Bronchus fibroblast of lung (primary cell): ENCODE data around the gene ATP1A2. TPM values are rescaled to one million over a fixed set of nuclear protein-coding genes. Genes with fewer than 3 reads are reported as not detected.

ENCODE experiments used
- total RNA-seq: library from RNA; depleted of rRNA; stranded (reverse); fragments of >200 nt; gene quantifications from 2 replicates; pipeline ENCODE4 v1.2.3, GENCODE V29; 2015

ATP1A2 gene
- total RNA-seq: 0.50 and 1.5 TPM in 2 replicates

DNA sequence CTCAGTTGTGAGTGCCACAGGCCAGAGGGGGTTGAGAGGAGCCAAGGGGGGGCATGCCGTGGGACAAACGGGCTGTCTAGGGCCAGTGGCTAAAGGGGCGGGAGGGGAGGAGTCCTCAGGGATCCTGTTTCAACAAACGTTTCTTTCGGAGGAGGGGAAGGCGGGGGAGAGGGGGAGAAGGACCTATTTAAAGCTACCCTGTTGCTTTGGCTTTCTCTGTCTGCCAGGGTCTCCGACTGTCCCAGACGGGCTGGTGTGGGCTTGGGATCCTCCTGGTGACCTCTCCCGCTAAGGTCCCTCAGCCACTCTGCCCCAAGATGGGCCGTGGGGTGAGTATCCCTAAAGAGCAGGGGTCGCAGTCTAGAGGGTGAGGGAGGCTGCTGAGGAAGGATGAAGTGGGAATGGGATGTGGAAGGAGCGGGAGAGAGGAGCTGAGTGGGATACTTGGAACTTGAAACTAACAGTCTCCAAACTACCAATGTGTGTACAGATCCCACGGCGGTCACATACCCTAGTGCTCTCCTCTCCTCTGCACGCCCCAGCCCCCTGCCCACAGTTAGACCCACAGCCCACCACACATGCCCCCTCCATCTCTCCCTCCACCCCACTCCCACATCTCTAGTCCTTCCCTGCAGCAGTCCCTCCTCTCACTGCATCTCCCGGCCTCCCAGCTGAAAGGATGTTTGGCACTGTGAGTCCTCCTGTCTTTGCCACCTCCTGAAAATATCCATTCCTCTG is at the start of gene ATP1A2:
TSS of gene ATP1A2 (plus strand) at position 215 of the 738 bp plus-strand sequence. CDS start at position 318, 103 bp downstream.

GRCh38 chr1:160069460-160070231 is 45.9 kb upstream of the ATP1A2 start, which contains the start of gene KCNJ10:
Gene KCNJ10 (minus strand): TSS chr1:160070160. CDS start chr1:160042532, 27,628 bp downstream.

DNA sequence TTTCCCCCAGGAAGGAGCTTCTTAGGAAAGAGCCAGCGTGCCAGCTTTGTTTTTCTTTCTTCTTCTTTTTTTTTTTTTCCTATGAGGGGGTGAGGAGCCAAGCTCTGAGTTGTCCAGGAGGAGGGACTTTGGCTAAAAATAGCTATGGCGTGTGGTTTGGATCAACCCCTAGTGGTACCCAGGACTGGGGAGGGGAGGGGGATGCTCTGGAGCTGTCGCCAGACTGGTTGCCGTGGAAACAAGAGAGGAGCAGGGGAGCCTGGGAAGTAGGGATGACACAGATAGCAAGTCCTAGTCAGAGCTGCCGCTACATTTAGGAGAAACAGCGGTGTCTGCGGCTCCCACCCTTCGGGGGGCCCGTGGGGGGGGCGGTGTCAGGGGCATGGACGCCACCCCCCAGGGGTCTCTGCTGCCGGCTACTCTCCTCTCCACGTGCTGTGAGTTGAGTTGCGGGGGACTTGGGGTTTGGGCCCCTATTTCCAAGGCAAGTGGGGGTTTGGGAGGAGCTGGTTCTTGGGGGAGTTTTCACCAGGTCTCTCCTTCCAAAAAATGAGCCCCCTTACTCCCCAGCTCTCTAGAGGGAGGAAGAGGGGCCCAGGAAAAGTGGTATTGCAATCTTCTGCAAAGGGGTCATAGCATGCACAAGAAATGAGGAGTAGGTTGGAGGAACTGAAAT is 34.2 kb upstream of the ATP1A2 start, which contains the start of gene KCNJ9:
TSS of gene KCNJ9 (plus strand) at position 278 of the 676 bp plus-strand sequence. CDS start 2,493 bp downstream, outside the sequence.

GRCh38 chr1:160097911-160098851 is 17.4 kb upstream of the ATP1A2 start, which contains the start of gene IGSF8:
Gene IGSF8 (minus strand): TSS chr1:160098619. CDS start chr1:160098472, 147 bp downstream.

GRCh38 chr1:160151303-160151702 is 35.7 kb downstream of the ATP1A2 start, which contains the start of gene ATP1A4:
Gene ATP1A4 (plus strand): TSS chr1:160151603. CDS start chr1:160152041, 438 bp downstream.

GRCh38 chr1:160189649-160190625 is 74.4 kb downstream of the ATP1A2 start, which contains the start of gene CASQ1:
Gene CASQ1 (plus strand): TSS chr1:160190575. CDS start chr1:160190752, 177 bp downstream.

Other genes with a start within 250 kb of the ATP1A2 start
- gene CFAP45, start 215.6 kb upstream of the ATP1A2 start, total RNA-seq: 0.30 and 0.84 TPM in 2 replicates
- 552 and 717 TPM in 2 replicates for gene TAGLN2, start 190.3 kb upstream of the ATP1A2 start, total RNA-seq
- under 0.01 and 0.17 TPM in 2 replicates for gene IGSF9, start 170.1 kb upstream of the ATP1A2 start, total RNA-seq
- not detected in 2 replicates for gene SLAMF9, start 161.5 kb upstream of the ATP1A2 start, total RNA-seq
- 2.2 and 2.4 TPM in 2 replicates for gene PIGM, start 83.8 kb upstream of the ATP1A2 start, total RNA-seq
- not detected in 2 replicates for gene KCNJ10, start 45.6 kb upstream of the ATP1A2 start, total RNA-seq
- not detected in 2 replicates for gene KCNJ9, start 34.2 kb upstream of the ATP1A2 start, total RNA-seq
- 13.2 and 14.1 TPM in 2 replicates for gene IGSF8, start 17.1 kb upstream of the ATP1A2 start, total RNA-seq
- not detected in 2 replicates for gene ATP1A4, start 35.8 kb downstream of the ATP1A2 start, total RNA-seq
- gene CASQ1, start 74.8 kb downstream of the ATP1A2 start, total RNA-seq: 0.15 TPM in 1 of 2 replicates, not detected in the other
- 71.3 and 77.7 TPM in 2 replicates for gene PEA15, start 89.6 kb downstream of the ATP1A2 start, total RNA-seq
- 35.1 and 41.5 TPM in 2 replicates for gene DCAF8, start 146.8 kb downstream of the ATP1A2 start, total RNA-seq
- gene PEX19, start 169.4 kb downstream of the ATP1A2 start, total RNA-seq: 42.1 and 52.5 TPM in 2 replicates
- 191 and 193 TPM in 2 replicates for gene COPA, start 227.5 kb downstream of the ATP1A2 start, total RNA-seq
- gene NCSTN, start 227.6 kb downstream of the ATP1A2 start, total RNA-seq: 56.0 and 68.1 TPM in 2 replicates